GM12891 (cell line): ENCODE data around the gene TACR3.
"Not testable (repeated sequence)": the region's sequence is repeated elsewhere in the genome, so short reads cannot be mapped to it uniquely, and the experiment has no call there.

Source experiments
- DNase-seq: peaks from one replicate; pipeline ENCODE4 v3.0.0; 2011; ENCODE audit warnings: low spot score; ENCODE audit not compliant: insufficient read length
- FAIRE-seq: peaks from 2 replicates; lab custom pipeline; 2011; peaks lifted over from hg19 to GRCh38; lab: Jason Lieb, UNC
- PAX5 ChIP-seq: IDR thresholded peaks from 2 replicates; pipeline ENCODE4 v1.6.1; 2011; ENCODE audit warnings: low read length, moderate library complexity, mild to moderate bottlenecking; ENCODE audit not compliant: insufficient read depth, severe bottlenecking
- POLR2A ChIP-seq: IDR thresholded peaks from 2 replicates; pipeline ENCODE4 v1.6.1; 2011; ENCODE audit warnings: low read depth, low read length, control low read depth
- POLR2AphosphoS5 ChIP-seq: IDR thresholded peaks from 2 replicates; pipeline ENCODE4 v1.6.1; 2011; ENCODE audit warnings: low read depth, low read length, control low read depth
- POU2F2 ChIP-seq: IDR thresholded peaks from 2 replicates; pipeline ENCODE4 v1.6.1; 2011; ENCODE audit warnings: low read depth, mild to moderate bottlenecking, control low read depth, low read length, moderate library complexity
- SPI1 ChIP-seq: IDR thresholded peaks from 2 replicates; pipeline ENCODE4 v1.6.1; 2011; ENCODE audit warnings: low read depth, low read length, control low read depth
- TAF1 ChIP-seq: IDR thresholded peaks from 2 replicates; pipeline ENCODE4 v1.6.1; 2011; ENCODE audit warnings: low read depth, low read length, control low read depth

Gene TACR3

DNA sequence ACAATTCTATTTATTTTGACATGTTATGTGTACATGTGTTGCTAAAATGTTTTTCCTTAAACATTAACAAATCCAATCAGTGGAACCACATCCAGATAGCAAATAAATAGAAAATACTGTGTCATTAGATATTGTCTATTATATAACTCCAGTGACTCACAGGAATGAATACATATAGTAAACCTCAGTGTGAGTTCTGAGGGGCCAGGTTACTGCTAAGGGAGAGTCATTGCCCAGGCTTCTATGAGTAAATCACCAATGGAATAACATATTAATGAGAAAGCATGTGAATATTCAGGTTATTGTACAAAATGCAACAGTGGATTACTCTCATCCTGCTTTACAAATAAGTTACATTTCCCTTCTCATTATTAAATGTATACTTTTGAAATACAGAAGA is 27.2 kb downstream of the TACR3 start:
- DNase-seq (no peak), FAIRE-seq (no peak)
- TF ChIP-seq POLR2A (no peak), PAX5 (no peak), SPI1 (no peak), TAF1 (no peak), POU2F2 (no peak), POLR2AphosphoS5 (no peak)

DNA sequence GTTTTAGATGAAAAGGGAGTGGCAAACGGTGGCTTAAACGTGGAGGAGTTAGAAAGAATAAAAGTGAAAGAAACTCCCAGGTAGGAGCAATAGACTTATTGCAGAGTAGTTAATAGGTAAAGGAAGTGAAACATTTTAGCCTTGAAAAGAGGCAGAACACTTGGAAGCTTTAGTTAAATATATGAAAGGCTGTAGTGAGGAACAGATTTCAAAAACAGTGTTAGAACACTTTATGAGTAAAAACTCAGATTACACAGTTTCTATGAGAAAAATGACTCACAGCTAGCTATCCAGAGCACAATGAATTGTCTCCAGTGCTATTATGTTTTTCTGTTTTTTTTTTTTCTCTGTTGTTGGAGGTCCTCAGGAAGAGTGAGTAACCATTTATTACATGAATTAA is 45.8 kb downstream of the TACR3 start:
- FAIRE-seq = no peak
- DNase-seq = no peak
- TF ChIP-seq PAX5 (no peak), POLR2A (no peak), TAF1 (no peak), POLR2AphosphoS5 (no peak), SPI1 (no peak), POU2F2 (no peak)

DNA sequence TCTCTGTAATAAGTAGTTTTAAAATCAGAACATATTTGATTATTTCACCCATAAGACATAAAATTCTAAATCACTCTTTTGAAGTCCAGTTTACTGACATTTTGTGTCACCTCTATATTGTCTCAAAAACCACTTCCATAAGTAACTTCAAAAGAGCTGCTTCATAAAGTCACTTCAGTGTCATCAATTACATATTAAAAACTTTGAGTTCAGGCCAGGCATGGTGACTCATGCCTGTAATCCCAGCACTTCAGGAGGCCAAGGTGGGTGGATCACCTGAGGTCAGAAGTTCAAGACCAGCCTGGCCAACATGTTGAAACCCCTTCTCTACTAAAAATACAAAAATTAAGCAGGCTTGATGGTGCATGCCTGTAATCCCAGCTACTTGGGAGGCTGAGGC is 53.0 kb downstream of the TACR3 start:
- FAIRE-seq, DNase-seq: not testable (repeated sequence)

DNA sequence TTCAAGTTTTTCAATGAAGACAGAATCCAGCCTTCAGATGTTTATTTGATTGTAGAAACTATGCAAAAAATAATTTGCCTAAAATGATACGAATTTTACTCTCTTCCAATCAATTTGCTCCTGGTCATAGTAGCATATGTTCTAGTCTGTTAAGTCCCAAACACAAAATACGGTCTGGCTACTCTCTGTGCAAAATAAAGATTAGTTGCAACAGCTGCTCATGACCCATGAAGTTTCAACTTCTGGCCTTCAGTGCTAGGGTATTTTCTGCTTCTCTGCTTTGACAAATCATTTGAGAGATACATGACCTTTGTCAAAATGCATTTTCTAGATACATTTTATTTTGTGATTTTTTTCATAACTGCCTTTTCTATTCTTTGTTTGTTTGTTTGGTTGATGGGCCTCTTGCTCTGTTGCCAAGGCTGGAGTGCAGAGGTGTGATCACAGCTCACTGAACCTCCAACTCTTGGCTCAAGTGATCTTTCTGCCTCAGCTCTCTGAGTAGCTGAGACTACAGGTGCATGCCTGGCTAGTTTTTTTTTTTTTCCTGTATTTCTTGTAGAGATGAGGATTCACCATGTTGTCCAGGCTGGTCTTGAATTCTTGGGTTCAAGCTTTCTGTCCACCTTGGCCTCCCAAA is 55.2 kb downstream of the TACR3 start:
- FAIRE-seq = no peak
- no peak for DNase-seq
- TF ChIP-seq TAF1 (no peak), POU2F2 (no peak), POLR2AphosphoS5 (no peak), SPI1 (no peak), PAX5 (no peak), POLR2A (no peak)

DNA sequence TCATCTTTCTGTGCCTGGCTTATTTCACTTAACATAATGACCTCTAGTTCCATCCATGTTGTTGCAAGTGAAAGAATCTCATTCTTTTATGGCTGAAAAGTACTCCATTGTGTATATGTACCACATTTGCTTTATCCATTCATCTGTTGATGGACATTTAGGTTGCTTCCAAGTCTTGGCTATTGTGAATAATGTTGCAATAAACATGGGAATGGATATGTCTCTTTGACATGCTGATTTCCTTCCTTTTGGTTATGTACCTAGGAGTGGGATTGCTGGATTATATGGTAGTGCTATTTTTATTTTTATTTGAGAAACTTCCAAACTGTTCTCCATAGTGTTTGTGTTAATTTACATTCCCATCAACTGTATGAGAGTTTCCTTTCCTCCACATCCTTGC is 71.2 kb downstream of the TACR3 start:
- TF ChIP-seq SPI1 (no peak), POU2F2 (no peak), POLR2A (no peak), PAX5 (no peak), POLR2AphosphoS5 (no peak), TAF1 (no peak)
- DNase-seq (no peak), FAIRE-seq (no peak)

DNA sequence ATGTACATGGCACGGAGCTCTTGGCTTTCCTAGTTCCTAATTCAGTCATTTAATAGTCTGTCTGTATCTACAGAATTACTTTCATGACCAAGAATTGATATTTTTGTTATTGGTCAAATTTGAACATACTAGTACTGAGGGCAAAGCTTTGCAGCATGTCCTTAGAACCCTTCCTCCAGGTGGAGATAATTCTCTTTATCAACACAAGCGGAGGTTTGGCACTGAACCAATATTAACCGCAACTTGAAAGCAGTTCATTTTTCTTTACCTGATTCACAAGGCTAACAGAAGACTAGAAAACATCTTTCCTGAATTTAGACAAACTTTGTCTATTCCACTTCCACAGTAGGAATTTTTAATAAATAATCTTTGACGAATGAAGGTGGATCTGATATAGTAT is 73.8 kb downstream of the TACR3 start:
- no peak for DNase-seq
- no peak for FAIRE-seq
- TF ChIP-seq TAF1 = no peak
- TF ChIP-seq SPI1 = no peak
- TF ChIP-seq PAX5 = no peak

DNA sequence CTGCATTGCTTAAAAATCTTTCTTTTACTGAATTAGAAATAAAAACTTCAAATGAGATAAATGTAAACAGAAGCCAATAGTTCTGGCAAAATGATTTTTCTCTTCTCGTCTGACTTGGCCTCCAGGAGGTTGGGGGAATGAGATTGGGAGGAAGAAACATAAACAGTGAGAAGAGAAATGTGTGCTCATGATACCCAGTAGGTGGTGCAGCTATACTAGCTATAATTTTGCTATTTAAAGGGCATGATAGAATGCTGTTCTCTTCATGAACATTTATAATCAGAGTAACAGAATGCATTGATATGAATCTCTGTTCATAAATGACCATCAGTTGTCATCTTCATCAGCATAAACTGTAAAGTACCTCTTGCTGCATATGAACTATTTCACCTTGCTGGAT is 85.5 kb downstream of the TACR3 start:
- no peak for DNase-seq

DNA sequence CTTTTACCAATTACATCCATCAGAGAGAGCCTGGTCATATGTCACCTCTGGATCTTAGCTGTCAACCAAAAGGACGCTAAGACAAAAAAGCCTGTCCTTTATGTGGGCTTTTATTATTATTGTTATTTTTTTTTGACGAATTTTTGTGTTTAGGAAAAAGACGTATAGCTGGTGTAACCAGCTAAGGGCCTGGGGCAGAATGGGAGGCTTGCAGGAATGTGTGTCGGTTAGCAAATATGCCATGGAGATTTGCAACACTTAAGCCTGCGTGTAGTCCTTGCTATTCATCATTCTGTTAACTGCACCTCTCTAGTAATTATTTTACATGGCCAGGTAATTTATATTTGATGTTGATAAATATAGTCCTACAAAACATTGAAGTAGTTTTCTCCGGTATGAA is 93.5 kb downstream of the TACR3 start:
- TF ChIP-seq POU2F2 (no peak), POLR2AphosphoS5 (no peak), SPI1 (no peak), TAF1 (no peak), POLR2A (no peak), PAX5 (no peak)
- FAIRE-seq (no peak), DNase-seq (no peak)

More for the DNA sequence above, 85.5 kb downstream of the TACR3 start:
- no peak for TF ChIP-seq POU2F2
- no peak for TF ChIP-seq POLR2A
- TF ChIP-seq TAF1 = no peak
- FAIRE-seq = no peak

DNA sequence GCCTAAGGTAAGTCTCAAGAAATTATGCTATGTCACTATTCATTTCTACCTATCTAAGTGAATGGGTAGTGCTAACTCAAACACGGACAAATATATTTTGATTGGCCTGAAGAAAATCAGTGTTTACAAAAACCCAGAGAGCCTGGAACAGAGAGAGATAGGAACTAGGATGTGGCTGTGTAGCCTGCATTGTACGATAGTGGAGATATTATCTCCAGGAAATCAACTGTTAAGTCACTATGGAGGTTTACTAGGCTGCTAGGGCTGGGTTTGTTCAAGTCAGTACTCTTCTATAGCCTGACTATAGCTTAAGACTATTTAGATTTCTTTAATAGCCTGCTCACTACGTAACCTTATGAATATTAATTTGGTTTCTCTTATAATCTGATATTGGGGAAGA is 127.9 kb downstream of the TACR3 start:
- FAIRE-seq (no peak), DNase-seq (no peak)
- TF ChIP-seq POU2F2 (no peak), POLR2AphosphoS5 (no peak), POLR2A (no peak), SPI1 (no peak), TAF1 (no peak), PAX5 (no peak)

DNA sequence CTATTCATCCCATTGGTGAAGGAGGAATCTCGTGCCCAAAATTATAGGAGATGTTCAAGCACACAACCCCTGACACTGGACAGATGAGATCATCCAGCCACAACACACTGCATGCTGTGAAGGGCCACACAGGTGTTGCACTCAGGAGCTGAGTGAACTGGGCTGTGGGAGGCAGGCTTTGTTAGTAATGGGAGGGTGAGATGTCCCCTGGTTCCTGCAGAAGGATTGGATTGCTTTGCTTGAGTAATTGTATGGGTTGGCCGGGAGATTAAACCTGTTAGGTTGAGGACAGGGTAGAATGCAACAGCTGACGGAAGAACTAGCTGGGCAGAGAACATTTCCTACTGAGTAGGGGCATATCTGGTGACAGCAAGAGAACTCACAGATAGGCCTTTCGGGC is 152.2 kb downstream of the TACR3 start:
- no peak for TF ChIP-seq TAF1
- no peak for TF ChIP-seq POLR2A
- TF ChIP-seq POLR2AphosphoS5 = no peak
- TF ChIP-seq SPI1 = no peak
- TF ChIP-seq PAX5 = no peak
- no peak for TF ChIP-seq POU2F2
- FAIRE-seq (no peak), DNase-seq (no peak)

DNA sequence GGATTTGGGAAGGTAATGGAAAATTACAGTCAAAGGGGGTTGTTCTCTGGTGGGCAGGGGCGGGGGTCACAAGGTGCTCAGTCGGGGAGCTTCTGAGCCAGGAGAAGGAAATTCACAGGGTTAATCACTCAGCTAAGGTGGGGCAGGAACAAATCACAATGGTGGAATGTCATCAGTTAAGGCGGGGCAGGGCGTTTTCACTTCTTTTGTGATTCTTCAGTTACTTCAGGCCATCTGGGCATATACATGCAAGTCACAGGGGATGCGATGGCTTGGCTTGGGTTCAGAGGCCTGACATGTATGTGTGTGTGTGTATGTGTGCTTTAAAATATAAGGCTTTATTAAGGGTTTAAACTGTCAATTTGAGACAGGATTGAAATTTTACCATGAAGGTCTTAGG is 160.6 kb downstream of the TACR3 start:
- FAIRE-seq, DNase-seq: not testable (repeated sequence)
